Measurements from ENCODE around the gene OGFOD1. TPM values are rescaled to one million over a fixed set of nuclear protein-coding genes. Genes with fewer than 3 reads are reported as not detected.
"Not testable (repeated sequence)": the region's sequence is repeated elsewhere in the genome, so short reads cannot be mapped to it uniquely, and the experiment has no call there.

Gene OGFOD1
- total RNA-seq, 1 experiment from 2014 or later, result 101 TPM

- DNase-seq (ENCODE audit: low read depth), result no peak
Measured at GRCh38 chr16:56479469-56479868, 28.1 kb downstream of the OGFOD1 start.

GRCh38 chr16:56480776-56481467 is 29.6 kb downstream of the OGFOD1 start:
- no peak for DNase-seq (ENCODE audit: low read depth)

- peak; percentile 89 for DNase-seq (ENCODE audit: low read depth)
Measured at GRCh38 chr16:56481468-56482122, 30.2 kb downstream of the OGFOD1 start.

- no peak for DNase-seq (ENCODE audit: low read depth)
Measured at GRCh38 chr16:56482683-56483236, 31.4 kb downstream of the OGFOD1 start.

- DNase-seq (ENCODE audit: low read depth), result no peak
Measured at GRCh38 chr16:56483394-56483793, 32.0 kb downstream of the OGFOD1 start.

- DNase-seq (ENCODE audit: low read depth), result no peak
Measured at GRCh38 chr16:56488035-56488434, 36.7 kb downstream of the OGFOD1 start.

GRCh38 chr16:56488868-56489267 is 37.5 kb downstream of the OGFOD1 start:
- DNase-seq (ENCODE audit: low read depth), result not testable (repeated sequence)

- DNase-seq (ENCODE audit: low read depth), result no peak
Measured at GRCh38 chr16:56491657-56492261, 40.4 kb downstream of the OGFOD1 start.

GRCh38 chr16:56493126-56493525 is 41.8 kb downstream of the OGFOD1 start:
- DNase-seq (ENCODE audit: low read depth), result no peak

GRCh38 chr16:56493815-56494214 is 42.5 kb downstream of the OGFOD1 start:
- DNase-seq (ENCODE audit: low read depth), result no peak

GRCh38 chr16:56505181-56505580 is 53.8 kb downstream of the OGFOD1 start:
- DNase-seq (ENCODE audit: low read depth), result no peak

GRCh38 chr16:56506941-56507340 is 55.6 kb downstream of the OGFOD1 start:
- DNase-seq (ENCODE audit: low read depth), result peak; percentile 36

- DNase-seq (ENCODE audit: low read depth), result no peak
Measured at GRCh38 chr16:56510544-56510943, 59.2 kb downstream of the OGFOD1 start.

- DNase-seq (ENCODE audit: low read depth), result no peak
Measured at GRCh38 chr16:56512025-56512424, 60.7 kb downstream of the OGFOD1 start.

- no peak for DNase-seq (ENCODE audit: low read depth)
Measured at GRCh38 chr16:56513091-56513490, 61.7 kb downstream of the OGFOD1 start.

GRCh38 chr16:56513972-56514371 is 62.6 kb downstream of the OGFOD1 start:
- peak; percentile 71 for DNase-seq (ENCODE audit: low read depth)

GRCh38 chr16:56514845-56515244 is 63.5 kb downstream of the OGFOD1 start:
- DNase-seq (ENCODE audit: low read depth), result no peak

GRCh38 chr16:56515665-56516064 is 64.3 kb downstream of the OGFOD1 start:
- DNase-seq (ENCODE audit: low read depth), result no peak

- DNase-seq (ENCODE audit: low read depth), result no peak
Measured at GRCh38 chr16:56517206-56517605, 65.9 kb downstream of the OGFOD1 start.

- DNase-seq (ENCODE audit: low read depth), result no peak
Measured at GRCh38 chr16:56518425-56518824, 67.1 kb downstream of the OGFOD1 start.

GRCh38 chr16:56519459-56520250 is 68.3 kb downstream of the OGFOD1 start, which contains the start of gene BBS2:
Gene BBS2 (minus strand): TSS chr16:56520024. CDS start chr16:56519862, 162 bp downstream.
- DNase-seq (ENCODE audit: low read depth), result peak; percentile 73

GRCh38 chr16:56520251-56520577 is 68.9 kb downstream of the OGFOD1 start:
- no peak for DNase-seq (ENCODE audit: low read depth)

All from LHCN-M2 (cell line).